GM12878 (cell line): ENCODE measurements around the gene NRSN2.

Experiments used
- BACH1 ChIP-seq: fragments of 450-650 bp; IDR thresholded peaks from 2 replicates; pipeline ENCODE4 v1.6.1; 2017; ENCODE audit warnings: mild to moderate bottlenecking, borderline replicate concordance
- CHD2 ChIP-seq: IDR thresholded peaks from 2 replicates; pipeline ENCODE4 v1.6.1; 2011; ENCODE audit warnings: low read depth, low read length, improper control_type of control experiment, borderline replicate concordance
- CTCF ChIP-seq, 3 experiments: IDR thresholded peaks in 2 of 3; conservative IDR thresholded peaks in 1 of 3; 2 replicates each; pipeline ENCODE4 v1.5.1; 2011; ENCODE audit warnings: low read depth in 3 of 3, low read length in 3 of 3, mild to moderate bottlenecking in 3 of 3, control low read depth in 2 of 3, moderate library complexity in 2 of 3, inconsistent platforms in 1 of 3, mixed read lengths in 1 of 3; ENCODE audit not compliant: control insufficient read depth in 2 of 3, insufficient read depth in 1 of 3; ENCODE audit errors: extremely low read depth in 1 of 3
- FOXM1 ChIP-seq: IDR thresholded peaks from 2 replicates; pipeline ENCODE4 v1.6.1; 2012; ENCODE audit warnings: low read depth, mild to moderate bottlenecking, inconsistent platforms, low read length, moderate library complexity
- NR2C1 ChIP-seq: fragments of 450-650 bp; IDR thresholded peaks from 2 replicates; pipeline ENCODE4 v1.6.1; 2017; ENCODE audit warnings: antibody characterized with exemption, mild to moderate bottlenecking, moderate library complexity
- NRF1 ChIP-seq: conservative IDR thresholded peaks from 2 replicates; pipeline ENCODE4 v1.6.1; 2011; ENCODE audit warnings: mild to moderate bottlenecking, low read depth, low read length, improper control_type of control experiment
- POLR2AphosphoS5 ChIP-seq: IDR thresholded peaks from 2 replicates; pipeline ENCODE4 v1.6.1; 2011; ENCODE audit warnings: mild to moderate bottlenecking, low read length, inconsistent platforms
- SKIL ChIP-seq: fragments of 450-650 bp; IDR thresholded peaks from 2 replicates; pipeline ENCODE4 v1.6.1; 2017; ENCODE audit warnings: mild to moderate bottlenecking, low read depth, inconsistent platforms; ENCODE audit not compliant: poor library complexity, severe bottlenecking
- SREBF1 ChIP-seq: IDR thresholded peaks from 2 replicates; pipeline ENCODE4 v1.6.1; 2012; ENCODE audit warnings: mild to moderate bottlenecking, low read length
- TF ChIP-seq, protein P1 (sequence below): IDR thresholded peaks from 2 replicates; pipeline ENCODE4 v1.6.1; 2012; ENCODE audit warnings: low read depth, low read length, improper control_type of control experiment

GRCh38 chr20:324177-325044 is 22.5 kb upstream of the NRSN2 start:
- no peak for TF ChIP-seq SKIL
- TF ChIP-seq, protein P1, sequence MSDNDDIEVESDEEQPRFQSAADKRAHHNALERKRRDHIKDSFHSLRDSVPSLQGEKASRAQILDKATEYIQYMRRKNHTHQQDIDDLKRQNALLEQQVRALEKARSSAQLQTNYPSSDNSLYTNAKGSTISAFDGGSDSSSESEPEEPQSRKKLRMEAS: peak; percentile 95
- TF ChIP-seq NR2C1: 0 out of 2 replicates have a peak, but pooled peaks have one; percentile 11
- TF ChIP-seq BACH1: peak; percentile 75
- 0 out of 2 replicates have a peak, but pooled peaks have one; percentile 45 for TF ChIP-seq POLR2AphosphoS5
- 0 out of 2 replicates have a peak, but pooled peaks have one; percentile 19 for TF ChIP-seq CHD2
- no peak for TF ChIP-seq NRF1
- TF ChIP-seq SREBF1: no peak
- peak; percentile 18 to 43 (median 30); a peak in 5 of 6 replicates for TF ChIP-seq CTCF (IDR thresholded peaks at IDR 0.05 in 2 of 3, conservative IDR thresholded peaks at IDR 0.05 in 1 of 3; ENCODE audit: control insufficient read depth in 2 of 3, extremely low read depth in 1 of 3, insufficient read depth in 1 of 3, low read depth in 3 of 3, low read length in 3 of 3)
- TF ChIP-seq FOXM1: no peak
